GM18498 (cell line): ENCODE data around the gene MARK4.
"Not testable (repeated sequence)": the region's sequence is repeated elsewhere in the genome, so short reads cannot be mapped to it uniquely, and the experiment has no call there.

Experiments
- ATAC-seq: cut with Tn5 transposase; IDR thresholded peaks from one replicate; pipeline ENCODE4 v1.9.1; 2021; ENCODE audit warnings: mild to moderate bottlenecking, moderate library complexity; ENCODE audit not compliant: unreplicated experiment

The MARK4 gene

GRCh38 chr19:45243144-45243732 lies 7.8 kb upstream of the MARK4 start:
- ATAC-seq, result no peak

- no peak for ATAC-seq
These were observed 6.8 kb upstream of the MARK4 start for GRCh38 chr19:45244133-45244794.

- ATAC-seq, result no peak
These were observed 5.7 kb upstream of the MARK4 start, which contains the start of gene EXOC3L2 for GRCh38 chr19:45245334-45245787. TSS of gene EXOC3L2 (minus strand) at chr19:45245407. CDS start at chr19:45239045, 6,362 bp downstream.

- ATAC-seq, result no peak
These were observed 5.2 kb upstream of the MARK4 start for GRCh38 chr19:45245826-45246225.

GRCh38 chr19:45247136-45247535 lies 3.9 kb upstream of the MARK4 start:
- ATAC-seq, result no peak

GRCh38 chr19:45249261-45250033 lies 1.6 kb upstream of the MARK4 start:
- no peak for ATAC-seq

GRCh38 chr19:45250216-45250831 lies 747 bp upstream of the MARK4 start:
- no peak for ATAC-seq

- no peak for ATAC-seq
These were observed 632 bp downstream of the MARK4 start for GRCh38 chr19:45251452-45252354.

GRCh38 chr19:45253396-45254027 lies 2.4 kb downstream of the MARK4 start:
- ATAC-seq, result no peak

GRCh38 chr19:45254044-45254531 lies 3.0 kb downstream of the MARK4 start:
- ATAC-seq, result no peak

GRCh38 chr19:45255611-45256157 lies 4.6 kb downstream of the MARK4 start:
- ATAC-seq, result no peak

- ATAC-seq, result no peak
These were observed 5.8 kb downstream of the MARK4 start for GRCh38 chr19:45256836-45257235.

- no peak for ATAC-seq
These were observed 7.8 kb downstream of the MARK4 start for GRCh38 chr19:45258862-45259261.

GRCh38 chr19:45262570-45262969 lies 11.5 kb downstream of the MARK4 start:
- ATAC-seq, result no peak

- no peak for ATAC-seq
These were observed 11.9 kb downstream of the MARK4 start for GRCh38 chr19:45263013-45263412.

GRCh38 chr19:45264781-45265317 lies 13.8 kb downstream of the MARK4 start:
- no peak for ATAC-seq

- no peak for ATAC-seq
These were observed 14.3 kb downstream of the MARK4 start for GRCh38 chr19:45265375-45265774.

GRCh38 chr19:45267296-45267695 lies 16.2 kb downstream of the MARK4 start:
- ATAC-seq, result no peak

GRCh38 chr19:45269939-45270338 lies 18.9 kb downstream of the MARK4 start:
- ATAC-seq, result not testable (repeated sequence)
